Right ventricle myocardium superior (tissue), 1 donor: Measurements from ENCODE around the gene KRTAP9-9. TPM values are rescaled to one million over a fixed set of nuclear protein-coding genes. Genes with fewer than 3 reads are reported as not detected.
"Not testable (repeated sequence)": the region's sequence is repeated elsewhere in the genome, so short reads cannot be mapped to it uniquely, and the experiment has no call there.

Experiments used
- ATAC-seq: fragments of 200-7000 bp; cut with Tn5 transposase; one replicate; pipeline ENCODE4 v1.9.1; 2020; ENCODE audit warnings: mild to moderate bottlenecking; ENCODE audit not compliant: poor library complexity
- DNase-seq: peaks from one replicate; pipeline ENCODE4 v3.0.0-alpha.2; 2020
- intact Hi-C: fragments of 100-400 bp; cut with DNase I; formaldehyde crosslinking; loops from one replicate; pipeline ENCODE4 v1.11.2; 2022
- total RNA-seq: library from RNA; stranded (reverse); fragmentation: NEBNext Ultra II Directional; extraction: Animal tissue kit (Norgen Biotek cat#: 25700); gene quantifications from one replicate; pipeline ENCODE4 v1.2.1, GENCODE V29; 2021
- donor health status: DM: no; HTN: yes; CAD: no; lungs with severe emphysema.

KRTAP9-9 gene
- total RNA-seq, 1 donor from 2014 or later, result not detected

GRCh38 chr17:41258406-41258805 lies 3.2 kb downstream of the KRTAP9-9 start:
- intact Hi-C loops, result no loop called here
- DNase-seq (no peak), ATAC-seq (no peak)

- no peak for ATAC-seq
- intact Hi-C loops, result no loop called here
- DNase-seq, result no peak
Observed at GRCh38 chr17:41263212-41263611, 8.0 kb downstream of the KRTAP9-9 start.

DNA sequence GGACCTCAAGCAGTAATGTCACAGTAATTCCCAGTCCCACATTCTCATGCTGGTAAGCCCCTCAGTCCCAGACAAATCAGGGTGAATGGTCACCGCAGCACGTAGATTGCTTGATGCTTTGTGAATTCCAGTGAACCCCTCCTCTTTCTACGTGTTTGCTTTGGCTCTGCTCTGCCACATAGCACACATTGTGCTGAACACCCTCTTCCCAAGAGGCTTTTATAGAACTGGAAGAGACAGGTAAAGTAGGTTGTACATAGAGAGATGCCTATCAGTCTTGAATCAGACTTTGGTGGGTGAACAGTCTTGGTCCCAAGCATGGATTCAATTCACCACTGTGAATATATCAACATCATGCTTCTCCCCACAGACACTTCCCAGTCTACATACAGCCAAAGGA lies 9.4 kb downstream of the KRTAP9-9 start:
- intact Hi-C loops, result no loop called here
- no peak for DNase-seq
- ATAC-seq, result no peak

DNA sequence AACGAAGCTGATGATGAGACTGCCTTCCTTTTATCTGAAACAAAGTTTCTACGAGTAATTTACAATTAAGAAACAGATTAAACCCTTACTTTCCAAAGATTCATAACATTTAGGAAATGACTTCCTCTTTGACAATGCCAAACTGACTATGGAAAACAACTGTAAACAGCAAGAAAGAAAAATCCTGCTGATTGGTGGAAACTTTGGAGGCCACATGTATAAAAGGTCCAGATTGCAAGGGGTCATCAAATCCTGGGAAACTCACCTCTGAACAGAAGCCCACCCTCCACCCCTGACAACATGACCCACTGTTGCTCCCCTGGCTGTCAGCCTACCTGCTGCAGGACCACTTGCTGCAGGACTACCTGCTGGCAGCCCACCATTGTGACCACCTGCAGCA lies 9.9 kb downstream of the KRTAP9-9 start, which contains the start of gene KRTAP9-6:
Gene KRTAP9-6, plus strand, starts transcription at position 301 of the 400 bp plus-strand sequence. Its CDS starts 0 bp downstream, at position 301.
- DNase-seq (no peak), ATAC-seq (no peak)
- intact Hi-C loops, result no loop called here

- intact Hi-C loops, result no loop called here
- DNase-seq, result no peak
- ATAC-seq, result no peak
Observed at GRCh38 chr17:41267711-41268110, 12.5 kb downstream of the KRTAP9-9 start.

DNA sequence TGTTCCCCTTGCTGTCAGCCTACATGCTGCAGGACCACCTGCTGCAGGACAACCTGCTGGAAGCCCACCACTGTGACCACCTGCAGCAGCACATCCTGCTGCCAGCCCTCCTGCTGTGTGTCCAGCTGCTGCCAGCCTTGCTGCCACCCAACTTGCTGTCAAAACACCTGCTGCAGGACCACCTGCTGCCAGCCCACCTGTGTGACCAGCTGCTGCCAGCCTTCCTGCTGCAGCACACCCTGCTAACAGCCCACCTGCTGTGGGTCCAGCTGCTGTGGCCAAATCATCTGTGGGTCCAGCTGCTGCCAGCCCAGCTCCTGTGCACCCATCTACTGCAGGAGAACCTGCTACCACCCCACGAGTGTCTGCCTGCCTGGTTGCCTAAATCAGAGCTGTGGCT lies 16.1 kb downstream of the KRTAP9-9 start:
- ATAC-seq, DNase-seq, intact Hi-C loops: not testable (repeated sequence)

DNA sequence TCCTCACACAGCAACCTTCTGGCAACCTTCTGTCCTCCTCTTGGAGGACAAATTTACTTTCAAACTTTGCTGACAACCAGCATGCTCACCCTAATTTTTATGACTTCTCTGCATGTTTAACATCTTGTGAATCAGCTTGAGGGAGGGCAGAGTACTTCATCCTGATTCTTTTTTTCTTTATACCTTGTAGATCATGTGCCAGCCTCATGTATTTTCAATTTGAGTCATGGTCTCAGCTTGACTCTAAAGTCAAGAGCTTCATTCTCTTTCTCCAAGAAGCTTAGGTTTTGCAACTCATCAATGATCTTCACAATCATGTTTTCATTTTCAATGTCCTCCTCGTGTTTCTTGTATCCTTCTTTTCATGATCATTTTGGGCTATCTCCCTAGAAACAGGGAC lies 16.7 kb downstream of the KRTAP9-9 start:
- DNase-seq (no peak), ATAC-seq (no peak)
- intact Hi-C loops, result no loop called here

GRCh38 chr17:41275648-41276190 lies 20.5 kb downstream of the KRTAP9-9 start, which contains the start of gene KRTAP9-7:
Gene KRTAP9-7, plus strand, starts transcription at chr17:41275698. Its CDS starts 0 bp downstream, at chr17:41275698.
- intact Hi-C loops, ATAC-seq: not testable (repeated sequence)
- peak; percentile 30 for DNase-seq

GRCh38 chr17:41278176-41278955 lies 23.2 kb downstream of the KRTAP9-9 start:
- DNase-seq (no peak), ATAC-seq (no peak)
- intact Hi-C loops, result no loop called here

- intact Hi-C loops, result no loop called here
- DNase-seq (no peak), ATAC-seq (no peak)
Observed at GRCh38 chr17:41284043-41284442, 28.9 kb downstream of the KRTAP9-9 start.

GRCh38 chr17:41284546-41284945 lies 29.4 kb downstream of the KRTAP9-9 start:
- DNase-seq (no peak), ATAC-seq (no peak)
- intact Hi-C loops, result no loop called here

DNA sequence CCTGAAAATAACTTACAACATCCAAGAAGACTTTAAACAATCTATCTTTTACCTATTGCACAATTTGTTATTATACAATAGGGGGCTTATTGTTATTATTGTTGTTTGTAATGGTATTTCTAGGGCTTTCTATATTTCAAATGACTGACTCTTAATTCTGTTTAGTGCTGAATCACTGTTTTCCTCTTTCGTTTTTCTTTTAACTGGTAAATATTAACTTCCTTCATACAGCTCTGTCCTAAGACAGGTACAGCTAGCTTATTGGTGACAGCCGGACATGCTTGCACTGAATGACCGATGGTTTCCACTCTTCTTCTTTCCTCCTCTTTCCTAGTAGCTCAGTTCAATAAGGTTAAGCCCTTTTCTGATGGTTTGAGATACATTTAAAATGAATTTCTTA lies 31.9 kb downstream of the KRTAP9-9 start:
- DNase-seq (no peak), ATAC-seq (no peak)
- intact Hi-C loops, result no loop called here

- intact Hi-C loops, result no loop called here
- no peak for ATAC-seq
- DNase-seq, result no peak
Observed at GRCh38 chr17:41294016-41294415, 38.8 kb downstream of the KRTAP9-9 start.

- DNase-seq (no peak), ATAC-seq (no peak)
- intact Hi-C loops, result no loop called here
Observed at GRCh38 chr17:41296846-41297245, 41.7 kb downstream of the KRTAP9-9 start.

DNA sequence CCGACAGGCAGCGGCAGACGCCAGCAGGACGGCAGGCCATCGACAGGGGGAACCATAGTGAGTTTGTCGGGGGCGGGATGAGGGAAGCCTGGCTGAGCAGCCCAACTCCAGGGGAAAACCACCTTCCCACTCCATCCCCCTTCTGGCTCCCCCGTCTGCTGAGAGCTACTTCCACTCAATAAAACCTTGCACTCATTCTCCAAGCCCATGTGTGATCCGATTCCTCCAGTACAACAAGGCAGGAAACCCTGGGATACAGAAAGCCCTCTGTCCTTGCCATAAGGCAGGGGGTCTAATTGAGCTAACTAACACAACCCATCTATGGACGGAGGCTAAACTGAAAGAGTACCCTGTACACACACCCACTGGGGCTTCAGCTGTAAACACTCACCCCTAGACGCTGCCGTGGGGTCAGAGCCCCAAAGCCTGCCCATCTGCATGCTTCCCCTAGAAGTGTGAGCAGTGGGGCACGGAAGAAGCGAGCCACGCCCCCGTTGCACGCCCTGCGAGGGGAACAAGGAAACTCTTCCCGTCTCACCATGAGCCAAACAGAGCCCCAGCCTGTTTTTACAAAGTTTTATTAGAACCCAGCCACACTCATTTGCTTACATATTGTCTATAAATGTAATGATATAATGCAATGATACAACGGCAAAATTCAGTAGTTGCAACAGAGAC lies 43.4 kb downstream of the KRTAP9-9 start:
- ATAC-seq (no peak), DNase-seq (no peak)
- intact Hi-C loops, result no loop called here

DNA sequence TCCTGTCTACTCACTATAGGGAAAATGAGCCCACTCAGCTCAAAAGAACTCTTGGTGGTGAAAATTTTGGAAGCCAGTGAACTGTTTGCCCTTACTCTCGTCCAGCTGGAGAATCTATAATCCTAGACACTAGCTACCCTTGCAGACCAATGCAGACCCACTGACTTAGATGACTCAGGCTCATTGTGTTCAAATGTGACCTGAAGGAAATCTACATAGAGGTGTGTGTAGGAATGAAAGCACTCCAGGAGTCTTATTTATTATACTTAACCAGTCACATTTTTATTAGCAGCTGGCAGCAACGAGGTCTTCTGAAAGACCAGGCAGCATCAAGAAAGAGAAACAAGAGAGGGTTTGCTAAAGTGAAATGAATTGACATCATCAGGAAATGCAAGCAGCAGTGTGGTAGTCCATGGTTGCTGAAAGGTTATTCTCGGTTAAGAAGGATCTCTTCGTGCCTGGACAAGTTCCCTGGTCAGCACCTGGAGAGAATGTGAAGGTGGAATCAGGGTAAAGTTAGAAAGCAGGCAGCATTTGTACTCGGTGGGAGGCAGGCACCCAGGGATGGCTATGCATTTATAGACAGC lies 46.1 kb downstream of the KRTAP9-9 start:
- intact Hi-C loops, result no loop called here
- DNase-seq, result no peak
- ATAC-seq, result no peak

GRCh38 chr17:41301916-41302901 lies 47.0 kb downstream of the KRTAP9-9 start, which contains the start of gene KRTAP29-1:
Gene KRTAP29-1, minus strand, starts transcription at chr17:41302851. Its CDS starts 0 bp downstream, at chr17:41302851.
- DNase-seq, result peak; percentile 61
- peak; percentile 94 for ATAC-seq
- intact Hi-C loops, result no loop called here

GRCh38 chr17:41302981-41303380 lies 47.8 kb downstream of the KRTAP9-9 start:
- DNase-seq (no peak), ATAC-seq (no peak)
- intact Hi-C loops, result no loop called here
